Stimulated activated naive CD4-positive, alpha-beta T cell treated with Interleukin-2 at 50 U/mL for 16 hours (primary cell): ENCODE results near the gene MPZL1.

Experiments
- DNase-seq: peaks from one replicate; lab custom pipeline; 2025; lab: John Stamatoyannopoulos, UW

Gene MPZL1

DNA sequence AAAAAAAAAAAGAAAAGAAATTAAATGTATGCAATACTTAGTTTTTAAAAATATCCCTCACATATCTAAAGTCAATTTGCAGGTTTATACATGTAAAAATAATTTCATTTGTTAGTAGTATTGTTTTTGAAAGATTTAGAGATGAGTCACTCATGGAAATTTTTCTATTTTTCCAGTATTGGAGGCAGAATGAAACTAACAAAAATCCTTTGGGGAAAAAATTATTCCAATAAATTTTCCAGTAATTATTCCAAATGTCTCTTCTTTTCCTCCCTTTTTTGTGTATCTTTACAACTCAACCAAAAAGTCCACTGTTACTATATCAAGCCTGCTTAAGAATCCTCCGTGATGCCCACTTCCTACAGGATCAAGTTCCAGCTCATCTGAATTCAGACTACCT, 29.9 kb downstream of the MPZL1 start:
- no peak for DNase-seq

DNA sequence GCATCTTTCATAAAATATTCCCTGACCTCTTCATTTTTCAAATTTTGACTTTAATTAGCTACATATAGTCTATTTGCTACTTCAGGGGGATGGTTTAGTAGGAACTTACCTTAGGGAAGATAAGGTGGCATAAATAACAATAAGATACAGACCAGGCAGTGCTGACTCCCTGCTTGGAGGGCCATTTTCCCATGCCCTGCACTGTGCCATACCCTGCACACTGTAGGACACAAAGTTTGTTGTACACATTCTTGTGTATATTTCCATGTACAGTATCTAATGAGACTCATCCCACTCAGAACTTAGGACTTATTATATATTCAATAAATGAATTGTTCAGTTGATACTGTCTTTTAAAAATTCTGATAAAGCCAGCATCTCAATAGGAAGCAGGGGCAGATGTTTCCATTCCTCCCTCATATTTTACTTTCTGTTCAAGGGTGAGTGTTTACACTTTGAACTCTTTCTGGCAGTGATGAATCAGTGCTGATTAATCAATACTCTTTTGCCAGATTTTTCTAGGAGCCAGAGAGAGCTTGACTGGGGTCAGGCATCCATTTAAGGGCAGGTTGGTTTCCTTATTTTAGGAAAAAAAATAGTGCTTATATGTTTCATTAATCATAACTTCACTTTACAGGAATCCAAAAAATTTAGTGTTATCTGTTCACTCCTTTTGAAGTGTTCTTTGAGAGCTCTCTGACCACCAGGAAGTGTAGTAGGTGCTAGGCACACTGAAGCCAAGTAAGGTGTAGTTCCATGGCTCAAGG, 30.6 kb downstream of the MPZL1 start:
- DNase-seq = no peak

DNA sequence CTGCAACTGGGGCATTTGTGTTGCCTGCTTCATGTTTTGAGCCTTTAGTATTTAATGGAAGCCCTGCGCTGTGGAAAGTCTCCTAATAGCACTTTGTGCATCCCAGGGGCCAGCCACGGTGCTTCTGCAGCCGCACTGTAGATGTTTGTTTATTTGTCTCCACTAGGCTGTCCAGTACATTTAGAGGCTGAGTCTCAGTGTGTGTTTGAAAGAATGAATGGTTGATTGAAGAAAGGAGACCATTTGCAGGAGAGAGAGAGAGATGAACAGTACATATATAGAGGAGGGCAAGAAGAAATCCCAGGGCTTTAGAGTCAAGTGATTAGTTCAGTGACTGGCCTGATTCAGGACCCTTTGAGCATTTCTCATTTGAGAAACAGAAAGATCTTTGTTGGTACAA, 33.9 kb downstream of the MPZL1 start:
- DNase-seq = no peak

DNA sequence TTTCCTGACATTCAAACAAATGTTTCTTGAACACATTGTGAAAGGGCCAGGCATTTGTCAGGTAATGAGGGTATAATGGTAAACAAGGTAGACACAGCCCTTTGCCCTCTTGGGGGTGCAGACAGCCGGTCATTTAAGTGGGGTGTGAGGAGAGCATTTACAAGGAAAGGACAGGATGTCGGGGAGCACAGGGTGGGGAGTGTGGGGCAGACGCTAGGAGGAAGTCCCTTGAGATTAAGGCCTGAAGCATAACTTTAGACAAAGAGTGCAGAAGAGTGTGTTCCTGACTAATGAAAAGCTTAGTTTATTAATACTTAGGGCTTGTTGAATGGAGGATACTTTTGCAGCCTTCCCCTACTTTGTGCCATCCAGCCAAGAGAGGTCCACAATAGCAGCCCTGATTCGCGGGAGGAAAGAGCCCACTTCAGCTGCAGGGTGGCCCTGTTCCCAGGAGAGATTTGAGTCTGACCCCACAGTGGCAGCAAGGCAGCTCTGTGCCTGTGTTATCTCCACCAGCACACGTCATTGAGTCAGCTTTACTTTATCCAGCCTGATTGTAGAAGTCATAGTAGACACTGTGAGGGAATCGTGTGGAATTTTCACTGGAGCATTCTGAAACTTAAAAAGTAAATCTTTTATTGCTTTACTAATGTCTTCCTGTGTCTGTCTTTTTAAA, 35.1 kb downstream of the MPZL1 start:
- no peak for DNase-seq

DNA sequence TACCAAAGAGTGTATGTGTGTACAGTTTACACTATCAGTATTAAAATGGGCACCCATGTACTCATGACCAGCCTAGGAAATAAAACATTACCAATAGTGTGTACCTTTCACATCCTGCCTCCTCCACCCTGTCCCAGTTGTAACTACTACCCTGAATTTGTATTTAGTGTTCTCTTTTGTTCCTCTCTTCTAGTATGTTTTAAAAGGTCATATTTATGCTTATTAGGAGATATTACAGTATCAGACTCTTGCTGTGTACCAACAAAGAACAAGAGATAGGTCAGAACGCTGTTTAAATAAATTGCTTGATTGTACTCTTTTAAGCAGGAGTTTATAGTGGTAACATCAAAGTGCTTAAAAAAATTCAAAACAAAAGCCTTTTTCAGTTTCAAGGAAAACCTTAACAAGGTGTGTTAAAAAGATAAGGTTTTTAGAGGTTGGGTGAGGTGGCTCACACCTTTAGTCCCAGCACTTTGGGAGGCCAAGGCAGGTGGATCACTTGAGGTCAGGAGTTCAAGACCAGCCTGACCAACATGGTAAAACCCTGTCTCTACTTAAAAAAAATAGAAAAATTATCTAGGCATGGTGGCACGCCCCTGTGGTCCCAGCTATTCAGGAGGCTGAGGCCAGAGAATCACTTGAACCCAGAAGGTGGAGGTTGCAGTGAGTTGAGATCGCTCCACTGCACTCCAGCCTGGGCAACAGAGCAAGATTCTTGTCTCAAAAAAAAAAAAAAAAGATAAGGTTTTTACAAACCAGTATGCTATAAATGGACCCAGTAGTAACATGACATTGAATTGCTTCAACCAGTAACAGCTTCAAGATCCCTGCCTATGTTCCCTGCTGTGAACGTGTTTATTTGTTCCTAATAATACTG, 35.9 kb downstream of the MPZL1 start:
- no peak for DNase-seq

DNA sequence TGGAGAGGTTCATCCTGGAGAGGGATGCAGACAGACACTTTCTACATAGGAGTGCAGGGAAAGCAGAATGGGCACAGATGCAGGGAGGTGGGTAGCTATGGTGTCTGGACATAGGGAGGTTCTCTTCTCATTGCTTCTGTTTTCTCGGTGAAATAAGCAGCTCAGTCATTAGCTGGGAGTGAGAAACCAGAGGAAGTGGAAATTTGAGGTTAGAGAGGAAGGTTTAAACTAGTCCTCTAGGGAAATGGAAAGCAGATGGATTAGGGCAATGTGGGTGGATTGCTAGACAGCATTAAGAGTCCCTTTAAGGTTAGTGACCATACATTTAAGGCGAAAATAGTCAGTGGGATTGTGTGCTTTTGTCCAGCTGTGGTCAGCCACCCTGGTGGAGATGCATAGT, 39.6 kb downstream of the MPZL1 start:
- DNase-seq = no peak

DNA sequence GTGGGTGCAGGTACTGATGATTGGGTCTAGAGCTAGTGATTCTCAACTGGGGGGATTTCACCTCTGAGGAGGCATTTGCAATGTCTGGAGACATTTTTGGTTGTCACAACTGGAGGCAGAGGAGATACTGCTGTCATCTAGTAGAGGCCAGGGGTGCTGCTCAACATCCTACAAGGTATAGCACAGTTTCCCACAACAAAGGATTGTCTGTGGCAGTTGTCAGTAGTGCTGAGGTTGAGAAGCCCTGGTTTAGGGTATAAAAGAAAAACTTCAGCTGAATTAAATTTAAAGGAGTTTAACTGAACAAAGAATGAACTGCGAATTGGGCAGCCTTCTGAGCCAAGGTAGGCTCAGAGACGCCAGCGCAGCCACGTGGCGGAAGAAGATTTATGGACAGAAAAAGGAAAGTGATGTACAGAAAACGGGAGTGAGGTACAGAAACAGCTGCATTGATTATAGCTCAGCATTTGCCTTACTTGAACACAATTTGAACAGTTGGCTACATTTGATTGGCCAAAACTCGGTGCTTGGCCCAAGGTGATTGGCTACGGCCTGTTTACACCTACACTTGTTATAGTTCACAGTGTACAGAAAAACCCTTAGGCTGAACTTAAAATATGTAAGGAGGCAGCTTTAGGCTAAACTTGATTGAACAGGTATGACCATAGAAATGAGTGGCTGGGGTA, 40.4 kb downstream of the MPZL1 start:
- no peak for DNase-seq

DNA sequence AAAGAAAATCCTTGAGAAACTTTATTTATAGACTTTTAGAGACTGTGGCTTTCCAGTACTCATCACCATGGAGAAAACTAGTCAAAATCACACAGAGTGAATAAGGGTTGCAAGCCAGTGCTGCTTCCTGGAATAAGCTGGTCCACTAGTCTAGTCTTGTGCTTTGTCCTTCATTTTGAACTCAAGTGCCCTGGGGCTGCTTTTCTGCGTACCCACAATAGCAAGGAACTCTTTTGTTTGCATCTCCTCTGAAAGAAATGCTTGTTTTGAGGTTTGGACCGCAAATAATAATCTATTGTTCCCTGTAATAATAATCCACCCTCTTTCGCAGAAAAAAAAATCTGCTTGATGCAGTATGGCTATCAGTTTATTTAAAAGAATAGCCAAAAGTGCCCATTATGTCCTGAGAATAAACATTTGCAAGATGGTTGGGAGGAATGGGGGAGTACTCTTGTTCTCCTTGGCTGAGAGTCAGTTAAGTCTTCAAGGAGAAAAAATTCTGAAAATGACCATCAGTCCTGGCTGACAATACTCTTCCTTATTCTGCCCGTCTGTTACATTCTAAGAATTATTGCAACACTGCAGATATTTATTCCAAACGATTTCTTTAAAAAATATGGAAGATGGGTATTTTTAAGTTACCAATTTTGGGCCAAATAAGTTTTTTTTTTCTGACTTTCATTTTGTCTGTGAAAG, 41.9 kb downstream of the MPZL1 start:
- DNase-seq = no peak

DNA sequence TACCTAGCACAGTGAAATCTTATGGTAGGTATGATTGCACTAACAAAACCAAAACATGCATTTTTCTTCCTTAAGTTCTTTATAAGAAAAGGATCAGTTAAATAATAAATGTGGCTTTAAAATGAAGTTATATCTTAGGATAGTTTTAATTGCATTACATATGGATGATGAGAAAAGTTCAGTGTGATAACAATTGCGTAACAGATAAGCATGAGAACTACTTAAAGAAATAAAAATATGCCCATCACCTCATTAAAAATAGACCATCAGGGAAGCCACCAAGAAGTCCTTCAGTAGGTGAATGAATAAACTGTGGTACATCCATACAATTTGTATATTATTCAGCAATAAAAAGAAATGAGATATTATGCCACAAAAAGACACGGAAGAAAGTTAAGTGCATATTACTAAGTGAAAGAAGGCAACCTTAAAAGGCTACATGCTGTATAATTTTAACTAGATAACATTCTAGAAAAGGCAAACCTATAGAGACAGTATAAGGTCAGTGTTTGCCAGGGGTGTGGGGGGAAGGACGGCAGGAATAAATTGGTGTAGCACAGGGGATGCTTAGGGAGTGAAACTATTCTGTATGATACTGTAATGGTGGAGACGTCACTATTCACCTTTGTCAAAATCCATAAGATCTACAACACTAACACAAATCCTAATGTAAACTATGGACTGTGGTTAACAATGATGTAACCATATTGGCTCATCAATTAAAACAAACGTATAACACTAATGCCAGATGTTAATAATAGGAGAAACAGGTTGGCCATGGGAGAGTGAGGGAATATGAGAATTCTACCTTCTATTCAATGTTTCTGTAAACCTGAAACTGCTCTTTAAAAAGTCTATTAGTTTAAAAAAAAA, 42.9 kb downstream of the MPZL1 start:
- no peak for DNase-seq

DNA sequence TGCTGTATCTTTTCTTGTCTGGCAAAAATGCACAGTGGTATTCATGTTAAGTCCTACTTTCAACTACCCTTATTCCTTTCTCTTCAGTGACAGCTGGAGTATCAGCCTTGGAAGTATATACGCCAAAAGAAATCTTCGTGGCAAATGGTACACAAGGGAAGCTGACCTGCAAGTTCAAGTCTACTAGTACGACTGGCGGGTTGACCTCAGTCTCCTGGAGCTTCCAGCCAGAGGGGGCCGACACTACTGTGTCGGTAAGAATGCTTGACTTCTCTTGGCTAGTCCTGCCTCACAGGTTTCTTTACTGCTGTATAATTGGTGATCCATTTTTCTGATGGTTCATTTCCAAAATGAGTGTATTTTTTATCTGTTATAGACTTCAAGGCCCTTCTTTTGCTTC, 43.7 kb downstream of the MPZL1 start:
- DNase-seq = no peak

DNA sequence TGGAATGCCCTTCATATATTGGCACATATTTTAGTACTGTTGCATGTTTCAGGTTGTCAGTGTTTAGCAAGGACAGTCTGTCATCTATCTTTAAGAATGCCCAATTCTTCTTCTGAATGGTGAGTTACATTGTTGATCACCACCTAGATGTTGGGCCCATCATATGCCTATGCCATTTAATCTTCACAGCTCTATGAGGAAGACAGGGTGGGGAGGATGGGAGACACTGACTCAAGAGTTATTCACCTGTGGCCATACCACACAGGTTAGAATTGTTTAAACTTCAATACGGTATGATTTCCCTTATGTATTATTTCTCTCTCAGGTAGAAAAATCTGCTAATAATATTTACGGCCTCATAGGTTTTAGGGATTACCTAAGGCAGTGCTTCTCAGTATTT, 44.8 kb downstream of the MPZL1 start:
- DNase-seq = no peak

DNA sequence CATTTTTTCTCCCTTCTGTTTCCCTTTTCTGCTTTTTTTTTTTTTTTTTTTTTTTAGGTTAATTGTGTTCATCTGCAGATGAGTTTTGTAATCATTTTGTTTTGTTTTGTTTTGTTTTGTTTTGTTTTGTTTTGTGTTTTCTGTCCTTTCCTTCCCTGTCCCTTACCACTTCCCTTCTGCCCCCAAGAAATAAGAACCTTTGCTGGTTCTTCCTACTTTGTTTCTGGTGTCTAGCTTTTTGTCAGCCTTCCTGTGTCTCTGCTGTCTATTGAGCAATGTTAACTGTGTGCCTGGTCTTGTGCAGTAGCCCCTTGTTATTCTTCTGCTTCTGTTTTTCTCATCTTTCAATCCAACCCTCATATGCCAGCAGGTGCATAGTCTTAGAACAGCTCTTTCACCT, 46.0 kb downstream of the MPZL1 start:
- DNase-seq = no peak

DNA sequence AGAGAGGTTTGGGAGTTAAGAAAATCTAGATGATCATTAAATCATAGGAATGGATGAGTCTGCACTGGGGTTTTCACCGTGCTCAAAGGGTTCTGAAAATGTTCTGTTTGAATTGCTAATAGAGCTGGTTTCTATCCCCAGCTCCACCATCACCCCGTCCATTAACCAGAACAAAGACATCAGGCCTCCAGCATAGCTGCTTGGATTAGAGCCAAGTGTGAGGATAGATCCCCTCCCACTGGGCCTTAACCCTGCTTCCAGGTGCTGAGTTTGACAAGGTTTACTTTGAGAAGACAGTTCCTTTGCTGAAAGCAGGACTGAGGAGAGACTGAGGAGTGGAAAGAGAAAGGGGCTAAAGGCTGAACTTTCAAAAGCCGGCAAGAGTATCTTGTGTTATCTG, 48.3 kb downstream of the MPZL1 start:
- no peak for DNase-seq

DNA sequence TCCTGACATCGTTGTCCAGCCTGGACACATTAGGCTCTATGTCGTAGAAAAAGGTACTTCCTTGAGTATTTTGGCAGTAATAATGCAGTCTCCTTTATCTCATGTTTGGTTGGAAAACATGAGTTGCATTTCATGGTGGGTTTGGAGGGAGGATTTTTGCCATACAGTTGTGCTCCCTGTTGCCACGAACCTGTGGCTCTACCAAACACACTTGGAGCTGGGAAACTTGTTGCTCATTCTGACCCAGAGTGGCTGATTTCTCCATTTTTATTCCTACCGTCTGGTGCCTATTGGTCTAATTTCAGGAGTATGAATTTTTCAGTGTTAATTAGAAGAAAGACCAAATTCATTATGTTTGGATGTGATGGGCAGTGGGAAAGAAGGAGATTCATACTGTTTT, 50.7 kb downstream of the MPZL1 start:
- DNase-seq = no peak

DNA sequence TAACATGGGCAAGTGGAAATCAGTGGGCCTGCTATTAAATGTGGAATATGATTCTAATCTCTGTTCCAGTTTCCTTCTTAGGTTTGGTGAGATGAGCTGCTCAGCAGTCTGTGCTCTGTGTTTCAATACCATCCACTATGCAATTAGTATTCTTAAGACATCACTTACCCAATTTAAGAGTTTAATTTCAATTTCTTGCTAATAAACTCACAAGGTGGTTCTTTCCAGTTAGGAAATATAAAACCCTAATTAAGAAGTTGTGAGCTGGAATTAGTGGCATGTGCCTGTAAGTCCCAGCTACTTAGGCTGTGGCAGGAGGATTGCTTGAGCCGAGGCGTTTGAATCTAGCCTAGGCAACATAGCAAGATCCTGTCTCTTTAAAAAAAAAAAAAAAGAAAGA, 51.7 kb downstream of the MPZL1 start:
- no peak for DNase-seq

DNA sequence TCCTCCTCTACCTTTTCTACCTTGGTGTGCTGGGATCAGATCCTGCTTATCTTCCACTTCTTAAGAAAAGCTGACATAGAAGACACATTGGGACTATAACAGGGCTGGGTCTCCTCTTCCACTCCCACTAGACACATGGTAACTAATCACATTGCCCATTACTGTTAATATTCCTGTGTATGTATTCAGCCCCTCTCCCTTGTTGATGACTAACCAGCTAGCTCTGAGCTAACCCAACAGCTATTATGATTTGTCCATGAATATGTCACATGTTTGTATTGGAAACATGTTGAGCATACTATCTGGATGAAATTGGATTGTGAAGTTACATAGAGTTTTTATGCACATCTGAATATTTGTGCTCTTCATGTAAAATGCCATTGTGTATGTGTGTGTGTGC, 52.9 kb downstream of the MPZL1 start:
- DNase-seq = no peak

DNA sequence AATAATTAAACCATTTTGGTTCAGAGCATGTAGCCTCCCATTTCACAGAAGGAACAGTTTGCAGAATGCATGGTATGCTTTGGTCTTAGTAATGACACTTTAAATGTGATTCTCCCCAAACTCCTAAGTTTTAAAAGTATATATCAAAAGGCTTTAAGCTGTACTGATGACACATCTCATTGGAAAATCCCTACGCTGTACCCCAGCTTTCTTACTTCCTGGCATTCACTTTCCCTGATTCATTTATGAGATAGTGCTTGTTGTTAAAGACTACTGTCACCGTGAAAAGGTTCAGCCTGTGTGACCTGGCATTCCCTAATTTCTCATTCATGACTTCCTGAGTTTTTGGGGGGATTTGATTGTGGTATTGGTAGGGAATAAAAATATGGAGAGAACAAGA, 53.4 kb downstream of the MPZL1 start:
- DNase-seq = no peak

DNA sequence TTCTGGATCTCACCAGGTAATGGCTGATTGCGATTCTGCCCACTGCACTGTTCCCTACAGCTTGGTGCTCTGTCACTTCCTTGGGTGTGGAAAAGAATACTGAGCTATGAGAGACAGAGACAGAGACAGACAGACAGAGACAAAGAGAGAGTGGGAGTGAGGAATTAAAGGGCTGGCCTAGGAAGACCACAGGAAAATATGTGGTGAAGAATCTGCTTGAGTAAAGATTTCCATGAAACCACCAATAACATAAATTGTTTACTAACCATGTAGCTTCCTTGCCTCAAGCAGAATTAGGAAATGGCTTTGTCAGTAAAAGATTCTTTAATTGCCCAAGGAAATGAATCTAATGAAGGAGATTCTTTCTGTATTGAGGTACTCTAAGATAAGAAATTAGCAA, 54.4 kb downstream of the MPZL1 start:
- no peak for DNase-seq

DNA sequence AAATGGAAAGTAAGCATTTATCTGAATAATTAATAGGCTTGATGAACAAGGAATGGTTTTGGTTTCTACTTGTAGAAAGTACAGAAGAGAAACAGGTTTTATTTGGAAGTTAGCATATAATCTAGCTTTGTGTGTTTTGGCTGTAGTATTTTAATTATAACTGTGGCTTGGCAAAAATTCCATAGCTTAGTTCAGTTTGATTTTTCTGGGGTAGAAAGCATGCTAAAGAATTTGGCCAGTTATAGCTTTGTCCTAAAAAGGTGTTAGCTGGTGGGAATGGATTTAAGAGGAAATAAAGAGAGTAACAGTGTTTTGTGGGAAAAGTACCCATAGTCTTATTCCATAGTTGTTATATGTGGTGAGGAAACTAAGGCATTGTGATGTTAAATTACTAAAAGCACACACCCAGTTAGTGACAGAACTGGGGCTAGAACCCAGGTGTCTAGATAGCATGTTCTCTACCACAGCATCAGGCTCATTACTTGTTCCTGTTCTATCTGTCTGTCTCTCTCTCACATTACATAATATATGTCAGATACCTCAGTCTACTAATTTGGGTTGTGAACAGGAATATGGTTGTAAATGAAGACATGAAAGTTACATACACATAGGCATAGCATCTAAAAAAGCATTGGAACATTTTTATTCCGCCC, 55.0 kb downstream of the MPZL1 start:
- no peak for DNase-seq

DNA sequence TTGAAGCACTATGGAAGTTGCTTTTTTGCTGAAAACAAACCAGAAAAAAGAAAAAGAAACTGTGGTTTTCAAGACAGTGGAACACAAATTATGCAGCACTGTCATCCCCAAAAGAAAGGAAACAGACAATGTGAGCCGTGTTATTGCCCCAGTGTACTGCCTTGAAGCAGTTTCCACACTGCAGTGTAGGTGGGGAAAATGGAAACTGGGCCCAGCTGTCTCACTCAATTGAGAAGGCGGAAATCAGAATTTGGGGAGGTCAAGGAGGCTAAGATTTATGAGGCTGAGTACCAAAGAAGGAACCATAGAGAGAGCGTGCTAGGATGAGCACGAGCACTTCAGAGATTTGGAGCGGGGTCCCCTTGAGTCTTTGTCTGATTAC, 55.5 kb downstream of the MPZL1 start:
- DNase-seq = no peak
